AG10803 (cell line): Measurements from ENCODE around the gene SLC17A9.

Source experiments
- DNase-seq: peaks from one replicate; pipeline ENCODE4 v3.0.0; 2010; ENCODE audit warnings: low read depth
- H3K4me3 ChIP-seq: 2 replicates; pipeline ENCODE4 v1.5.1; 2011; ENCODE audit warnings: mild to moderate bottlenecking, low read length, control low read depth
- CTCF ChIP-seq: conservative IDR thresholded peaks from 2 replicates; pipeline ENCODE4 v1.5.1; 2011; ENCODE audit warnings: mild to moderate bottlenecking, low read length, control low read depth, inconsistent platforms

Gene SLC17A9

GRCh38 chr20:62989201-62989601 lies 36.7 kb downstream of the SLC17A9 start:
- no peak for DNase-seq
- no peak overlapping the region for H3K4me3 ChIP-seq
- no peak for TF ChIP-seq CTCF

- TF ChIP-seq CTCF, result no peak
Measured at GRCh38 chr20:62990306-62990825, 37.9 kb downstream of the SLC17A9 start.

GRCh38 chr20:62991196-62991807 lies 38.8 kb downstream of the SLC17A9 start:
- TF ChIP-seq CTCF, result no peak
- no peak for DNase-seq

More at GRCh38 chr20:62990306-62990825, 37.9 kb downstream of the SLC17A9 start:
- DNase-seq, result no peak
- no peak overlapping the region for H3K4me3 ChIP-seq

GRCh38 chr20:62991863-62992262 lies 39.4 kb downstream of the SLC17A9 start:
- no peak overlapping the region for H3K4me3 ChIP-seq
- no peak for DNase-seq
- TF ChIP-seq CTCF, result no peak

More at GRCh38 chr20:62991196-62991807, 38.8 kb downstream of the SLC17A9 start:
- no peak overlapping the region for H3K4me3 ChIP-seq

- no peak for TF ChIP-seq CTCF
- DNase-seq, result no peak
- H3K4me3 ChIP-seq, result no peak overlapping the region
Measured at GRCh38 chr20:62993856-62994494, 41.5 kb downstream of the SLC17A9 start.

GRCh38 chr20:62994869-62995281 lies 42.4 kb downstream of the SLC17A9 start:
- no peak for TF ChIP-seq CTCF
- no peak for DNase-seq
- no peak overlapping the region for H3K4me3 ChIP-seq

- no peak for DNase-seq
- TF ChIP-seq CTCF, result no peak
- no peak overlapping the region for H3K4me3 ChIP-seq
Measured at GRCh38 chr20:62995481-62995880, 43.0 kb downstream of the SLC17A9 start.
